Measurements from ENCODE around the gene RALGDS.

The RALGDS gene

GRCh38 chr9:133134388-133135145 lies 13.5 kb upstream of the RALGDS start:
- DNase-seq (ENCODE audit: low read depth, low spot score), result no peak

- no peak for DNase-seq (ENCODE audit: low read depth, low spot score)
Observed at GRCh38 chr9:133133681-133134387, 12.8 kb upstream of the RALGDS start.

- no peak for DNase-seq (ENCODE audit: low read depth, low spot score)
Observed at GRCh38 chr9:133132174-133132573, 11.1 kb upstream of the RALGDS start.

- no peak for DNase-seq (ENCODE audit: low read depth, low spot score)
Observed at GRCh38 chr9:133131506-133131905, 10.5 kb upstream of the RALGDS start.

GRCh38 chr9:133130685-133131244 lies 9.7 kb upstream of the RALGDS start:
- DNase-seq (ENCODE audit: low read depth, low spot score), result no peak

GRCh38 chr9:133129001-133129795 lies 8.2 kb upstream of the RALGDS start:
- DNase-seq (ENCODE audit: low read depth, low spot score), result no peak

- DNase-seq (ENCODE audit: low read depth, low spot score), result no peak
Observed at GRCh38 chr9:133128152-133128551, 7.1 kb upstream of the RALGDS start.

GRCh38 chr9:133127340-133127981 lies 6.4 kb upstream of the RALGDS start:
- no peak for DNase-seq (ENCODE audit: low read depth, low spot score)

GRCh38 chr9:133126697-133127339 lies 5.8 kb upstream of the RALGDS start:
- DNase-seq (ENCODE audit: low read depth, low spot score), result no peak

GRCh38 chr9:133125941-133126696 lies 5.1 kb upstream of the RALGDS start:
- no peak for DNase-seq (ENCODE audit: low read depth, low spot score)

- DNase-seq (ENCODE audit: low read depth, low spot score), result no peak
Observed at GRCh38 chr9:133124907-133125275, 3.9 kb upstream of the RALGDS start.

GRCh38 chr9:133124123-133124906 lies 3.3 kb upstream of the RALGDS start:
- no peak for DNase-seq (ENCODE audit: low read depth, low spot score)

- DNase-seq (ENCODE audit: low read depth, low spot score), result no peak
Observed at GRCh38 chr9:133122935-133123611, 2.0 kb upstream of the RALGDS start.

- DNase-seq (ENCODE audit: low read depth, low spot score), result no peak
Observed at GRCh38 chr9:133122605-133122934, 1.5 kb upstream of the RALGDS start.

- no peak for DNase-seq (ENCODE audit: low read depth, low spot score)
Observed at GRCh38 chr9:133121915-133122550, 993 bp upstream of the RALGDS start.

- no peak for DNase-seq (ENCODE audit: low read depth, low spot score)
Observed at GRCh38 chr9:133120501-133121197, 391 bp downstream of the RALGDS start.

- DNase-seq (ENCODE audit: low read depth, low spot score), result no peak
Observed at GRCh38 chr9:133119846-133120500, 1.1 kb downstream of the RALGDS start.
